KOPT-K1 (cell line): ENCODE data around the gene KRT7.

Experiments used
- H3K27ac ChIP-seq: fragments of 200-600 bp; sonication (generic); 2 replicates; pipeline ENCODE4 v1.5.1; 2016; ENCODE audit warnings: antibody characterized with exemption, mild to moderate bottlenecking, low read depth, low read length; ENCODE audit not compliant: poor library complexity, severe bottlenecking
- H3K36me3 ChIP-seq: fragments of 200-600 bp; sonication (generic); 2 replicates; pipeline ENCODE4 v1.5.1; 2017; ENCODE audit warnings: antibody characterized with exemption, mild to moderate bottlenecking, low read length, moderate library complexity; ENCODE audit not compliant: insufficient read depth
- H3K9me3 ChIP-seq: fragments of 200-600 bp; sonication (generic); 2 replicates; pipeline ENCODE4 v1.5.1; 2017; ENCODE audit warnings: antibody characterized with exemption, low read length, mild to moderate bottlenecking; ENCODE audit not compliant: insufficient read depth, poor library complexity, severe bottlenecking

Gene KRT7

GRCh38 chr12:52215587-52216031 is 17.4 kb upstream of the KRT7 start:
- no peak overlapping the region for H3K27ac ChIP-seq

GRCh38 chr12:52216100-52216499 is 16.9 kb upstream of the KRT7 start:
- Histone ChIP-seq H3K27ac (no peak overlapping the region), H3K36me3 (no peaks in the 10 kb centered on the region)

More at GRCh38 chr12:52215587-52216031, 17.4 kb upstream of the KRT7 start:
- H3K36me3 ChIP-seq = no peaks in the 10 kb centered on the region
- no peaks in the 10 kb centered on the region for H3K9me3 ChIP-seq

GRCh38 chr12:52216807-52217206 is 16.2 kb upstream of the KRT7 start:
- Histone ChIP-seq H3K36me3 (no peaks in the 10 kb centered on the region), H3K27ac (no peak overlapping the region), H3K9me3 (no peaks in the 10 kb centered on the region)

More at GRCh38 chr12:52216100-52216499, 16.9 kb upstream of the KRT7 start:
- H3K9me3 ChIP-seq = no peaks in the 10 kb centered on the region

- Histone ChIP-seq H3K36me3 (no peaks in the 10 kb centered on the region), H3K27ac (no peak overlapping the region)
Observed at GRCh38 chr12:52217223-52217622, 15.8 kb upstream of the KRT7 start.

DNA sequence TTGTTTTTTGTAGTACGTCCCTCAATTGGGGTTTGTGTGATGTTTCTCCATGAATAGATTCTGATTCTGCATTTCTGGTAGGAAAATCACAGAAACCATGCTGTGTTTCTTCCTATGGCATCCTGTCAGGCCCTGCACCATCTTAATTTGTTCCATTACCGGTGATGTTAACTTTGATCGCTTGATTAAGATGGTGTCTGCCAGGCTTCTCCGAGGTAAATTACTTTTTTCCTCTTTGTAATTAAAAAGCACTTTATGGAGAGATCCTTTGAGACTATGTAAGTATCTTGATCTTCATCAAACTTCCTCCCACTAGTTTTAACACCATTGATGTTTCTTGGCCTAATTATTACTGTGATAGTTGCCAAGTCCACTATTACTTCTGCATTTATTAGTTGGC is 15.0 kb upstream of the KRT7 start:
- Histone ChIP-seq H3K36me3 (no peaks in the 10 kb centered on the region), H3K9me3 (no peaks in the 10 kb centered on the region), H3K27ac (no peak overlapping the region)

More at GRCh38 chr12:52217223-52217622, 15.8 kb upstream of the KRT7 start:
- H3K9me3 ChIP-seq = no peaks in the 10 kb centered on the region

DNA sequence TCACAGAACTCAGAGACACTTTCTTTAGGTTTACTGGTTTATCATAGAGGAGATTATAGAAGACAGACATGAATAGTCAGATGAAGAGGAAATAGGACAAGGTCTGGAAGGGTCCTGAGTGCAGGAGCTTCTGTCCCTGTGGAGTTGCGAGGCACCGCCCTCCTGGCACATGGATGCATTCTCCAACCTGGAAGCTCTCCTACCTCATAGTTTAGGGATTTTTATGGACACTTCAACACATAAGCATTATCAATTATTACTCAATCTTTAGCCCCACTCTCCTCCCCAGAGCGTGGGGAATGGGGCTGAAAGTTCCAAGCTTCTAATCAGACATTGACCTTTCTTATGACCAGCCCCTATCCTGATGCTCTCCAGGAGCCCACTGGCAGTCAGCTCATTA is 12.6 kb upstream of the KRT7 start:
- no peaks in the 10 kb centered on the region for H3K9me3 ChIP-seq
- no peaks in the 10 kb centered on the region for H3K36me3 ChIP-seq
- no peak overlapping the region for H3K27ac ChIP-seq

- no peaks in the 10 kb centered on the region for H3K9me3 ChIP-seq
- no peaks in the 10 kb centered on the region for H3K36me3 ChIP-seq
- no peak overlapping the region for H3K27ac ChIP-seq
Observed at GRCh38 chr12:52221070-52221781, 11.8 kb upstream of the KRT7 start.

DNA sequence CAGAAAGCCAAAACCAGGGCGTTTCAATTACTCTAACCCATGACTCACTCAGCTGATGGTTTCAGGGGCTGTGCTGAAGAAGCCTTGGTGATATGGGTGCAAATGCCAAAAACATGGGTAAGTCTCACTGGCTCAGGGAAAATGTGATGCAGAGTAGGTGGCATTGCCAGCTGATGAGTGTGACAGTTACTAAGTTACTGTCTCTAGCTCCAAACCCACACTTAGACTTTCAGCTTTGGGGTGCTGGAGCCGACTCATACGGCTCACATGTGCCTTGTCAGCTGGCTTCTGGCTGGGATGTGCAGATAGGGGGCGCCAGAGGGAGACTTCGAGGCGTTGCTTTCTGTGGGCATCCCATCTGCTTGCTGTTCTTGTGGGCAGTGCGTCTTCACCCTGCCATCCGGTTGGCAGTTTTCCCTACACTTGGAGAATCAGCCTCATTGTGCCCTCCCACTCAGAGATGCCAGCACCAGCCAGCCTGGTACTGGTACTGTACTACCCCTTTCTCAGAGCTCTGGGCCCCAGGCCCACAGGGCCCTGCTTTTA is 11.1 kb upstream of the KRT7 start:
- H3K36me3 ChIP-seq = no peaks in the 10 kb centered on the region
- no peak overlapping the region for H3K27ac ChIP-seq
- no peaks in the 10 kb centered on the region for H3K9me3 ChIP-seq

DNA sequence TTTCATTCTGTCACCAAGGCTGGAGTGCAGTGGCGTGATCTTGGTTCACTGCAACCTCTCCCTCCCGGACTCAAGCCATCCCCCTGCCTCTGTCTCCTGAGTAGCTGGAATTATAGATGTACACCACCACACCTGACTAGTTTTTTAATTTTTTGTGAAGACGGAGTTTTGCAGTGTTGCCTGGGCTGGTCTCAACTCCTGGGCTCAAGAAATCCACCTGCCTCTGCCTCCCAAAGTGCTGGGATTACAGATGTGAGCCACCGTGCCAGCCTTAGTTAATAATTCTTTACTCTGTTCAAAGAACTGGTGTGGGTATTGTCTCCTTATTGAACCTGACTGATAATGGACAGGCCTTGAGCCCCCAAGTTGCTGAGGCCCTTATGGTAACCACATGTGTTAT is 10.4 kb upstream of the KRT7 start:
- Histone ChIP-seq H3K9me3 (no peaks in the 10 kb centered on the region), H3K36me3 (no peaks in the 10 kb centered on the region), H3K27ac (no peak overlapping the region)

GRCh38 chr12:52223406-52224039 is 9.5 kb upstream of the KRT7 start:
- Histone ChIP-seq H3K9me3 (no peaks in the 10 kb centered on the region), H3K27ac (no peak overlapping the region), H3K36me3 (no peaks in the 10 kb centered on the region)

GRCh38 chr12:52224151-52224550 is 8.9 kb upstream of the KRT7 start:
- Histone ChIP-seq H3K27ac (no peak overlapping the region), H3K9me3 (no peaks in the 10 kb centered on the region), H3K36me3 (no peaks in the 10 kb centered on the region)

DNA sequence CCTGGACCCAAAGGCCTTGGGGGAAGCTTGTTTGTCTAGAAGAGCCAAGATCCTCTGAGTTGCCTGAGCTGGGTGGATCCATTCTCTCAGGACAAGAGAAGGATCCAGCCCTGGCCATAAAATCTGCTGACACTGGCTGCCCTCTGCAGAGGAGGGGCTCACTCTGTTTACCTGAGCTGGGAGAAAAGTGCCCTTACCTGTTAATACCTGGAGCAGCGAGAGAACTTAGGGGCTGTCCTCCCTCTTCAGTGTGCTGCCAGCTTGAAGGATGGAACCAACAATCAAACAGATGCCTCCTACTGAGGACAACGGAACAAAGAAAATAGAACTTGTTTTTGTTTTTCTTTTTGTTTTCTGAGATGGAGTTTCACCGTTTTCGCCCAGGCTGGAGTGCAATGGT is 7.3 kb upstream of the KRT7 start:
- no peak overlapping the region for H3K27ac ChIP-seq
- H3K9me3 ChIP-seq = no peaks in the 10 kb centered on the region
- H3K36me3 ChIP-seq = no peaks in the 10 kb centered on the region

- Histone ChIP-seq H3K27ac (no peak overlapping the region), H3K36me3 (no peaks in the 10 kb centered on the region)
Observed at GRCh38 chr12:52226446-52226845, 6.6 kb upstream of the KRT7 start.

GRCh38 chr12:52227606-52228166 is 5.4 kb upstream of the KRT7 start:
- no peak overlapping the region for H3K27ac ChIP-seq
- no peaks in the 10 kb centered on the region for H3K36me3 ChIP-seq
- no peaks in the 10 kb centered on the region for H3K9me3 ChIP-seq

More at GRCh38 chr12:52226446-52226845, 6.6 kb upstream of the KRT7 start:
- no peaks in the 10 kb centered on the region for H3K9me3 ChIP-seq

DNA sequence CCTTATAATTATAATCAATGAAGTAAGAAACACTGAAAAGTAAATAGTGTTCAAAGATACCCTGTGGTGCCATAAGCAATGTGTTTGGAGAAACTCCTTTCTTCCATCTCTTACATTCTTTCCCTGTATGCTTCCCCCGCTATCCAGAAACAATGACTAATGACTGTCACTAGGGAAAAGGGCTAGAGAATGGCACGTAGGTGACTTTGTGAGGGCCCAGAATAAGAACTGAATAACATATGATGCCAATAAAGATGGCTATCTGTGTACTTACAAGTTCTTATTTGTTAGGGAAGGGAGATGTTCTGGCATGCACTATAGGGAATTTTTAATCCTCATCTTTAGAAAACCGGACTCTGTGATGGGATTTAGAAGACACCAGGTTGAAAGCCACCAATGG is 4.7 kb upstream of the KRT7 start:
- H3K9me3 ChIP-seq = no peaks in the 10 kb centered on the region
- H3K36me3 ChIP-seq = no peaks in the 10 kb centered on the region
- H3K27ac ChIP-seq = no peak overlapping the region
